Spleen (tissue), 7 donors: ENCODE results near the gene MICU1.

Experiments
- POLR2A ChIP-seq, 3 donors: fragments of 450-650 bp; IDR thresholded peaks; one replicate each; pipeline ENCODE4 v1.5.1; 2017; ENCODE audit warnings: antibody characterized with exemption in 3 of 3, mild to moderate bottlenecking in 1 of 3
- TF ChIP-seq, protein P1 (sequence below), 11 experiments: fragments of 200-600 bp in 7 of 11; fragments of 450-650 bp in 4 of 11; sonication (generic) in 4 of 11; IDR thresholded peaks in 8 of 11; conservative IDR thresholded peaks in 3 of 11; 1 replicate in 7 of 11; 2 replicates in 4 of 11; pipeline versions ENCODE4 v1.4.0 to v1.8.0; 2016 to 2021; ENCODE audit warnings: antibody characterized with exemption in 11 of 11, inconsistent platforms in 4 of 11, mild to moderate bottlenecking in 1 of 11
- donor health status: DM: no; HTN: no; CAD: no; lungs with moderate emphysema.
- donor health status: DM: no; HTN: no; CAD: no.
- donor health status: DM: no; HTN: no; CAD: no.

DNA sequence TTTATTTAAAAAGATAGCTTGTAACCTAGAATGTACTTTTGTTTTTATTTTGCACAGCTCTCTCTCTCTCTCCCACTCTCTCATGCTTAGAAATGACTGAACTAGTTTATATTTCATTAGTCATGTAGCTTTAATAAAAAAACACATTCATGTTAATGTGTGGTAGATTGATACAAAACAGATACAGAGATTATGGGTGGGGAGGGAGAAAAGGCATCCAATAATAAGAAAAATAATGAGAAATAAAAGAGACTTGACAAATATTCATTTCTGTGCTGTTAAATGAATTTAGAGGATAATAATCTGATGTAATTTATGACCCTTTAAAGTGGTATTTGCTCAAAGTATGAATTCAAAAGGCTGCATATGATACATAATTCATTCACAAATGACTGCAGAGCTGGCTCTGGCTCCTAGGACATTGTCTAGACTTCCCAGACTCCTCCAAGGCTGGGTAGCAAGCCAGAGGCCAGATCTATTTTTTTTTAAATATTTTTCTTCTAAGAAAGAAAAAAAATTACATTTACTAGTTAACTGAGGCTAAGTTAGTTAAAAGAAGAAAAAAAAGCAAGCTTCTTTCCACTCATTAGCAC, 165.5 kb downstream of the MICU1 start:
- TF ChIP-seq POLR2A (IDR thresholded peaks at IDR 0.05): no peak
- TF ChIP-seq, protein P1, sequence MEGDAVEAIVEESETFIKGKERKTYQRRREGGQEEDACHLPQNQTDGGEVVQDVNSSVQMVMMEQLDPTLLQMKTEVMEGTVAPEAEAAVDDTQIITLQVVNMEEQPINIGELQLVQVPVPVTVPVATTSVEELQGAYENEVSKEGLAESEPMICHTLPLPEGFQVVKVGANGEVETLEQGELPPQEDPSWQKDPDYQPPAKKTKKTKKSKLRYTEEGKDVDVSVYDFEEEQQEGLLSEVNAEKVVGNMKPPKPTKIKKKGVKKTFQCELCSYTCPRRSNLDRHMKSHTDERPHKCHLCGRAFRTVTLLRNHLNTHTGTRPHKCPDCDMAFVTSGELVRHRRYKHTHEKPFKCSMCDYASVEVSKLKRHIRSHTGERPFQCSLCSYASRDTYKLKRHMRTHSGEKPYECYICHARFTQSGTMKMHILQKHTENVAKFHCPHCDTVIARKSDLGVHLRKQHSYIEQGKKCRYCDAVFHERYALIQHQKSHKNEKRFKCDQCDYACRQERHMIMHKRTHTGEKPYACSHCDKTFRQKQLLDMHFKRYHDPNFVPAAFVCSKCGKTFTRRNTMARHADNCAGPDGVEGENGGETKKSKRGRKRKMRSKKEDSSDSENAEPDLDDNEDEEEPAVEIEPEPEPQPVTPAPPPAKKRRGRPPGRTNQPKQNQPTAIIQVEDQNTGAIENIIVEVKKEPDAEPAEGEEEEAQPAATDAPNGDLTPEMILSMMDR (IDR thresholded peaks at IDR 0.05 in 8 of 11, conservative IDR thresholded peaks at IDR 0.05 in 3 of 11): no peak
